ENCODE data around the gene MIPEP. TPM values are rescaled to one million over a fixed set of nuclear protein-coding genes. Genes with fewer than 3 reads are reported as not detected.

The MIPEP gene
- total and polyA plus RNA-seq, 2 experiments from 2014 or later, result 12.6 to 19.6 TPM

GRCh38 chr13:23778002-23778652, 111.1 kb downstream of the MIPEP start:
- Histone ChIP-seq H3K4me3 (no peak overlapping the region), H3K9ac (no peak overlapping the region), H3K27me3 (replicated peaks; ENCODE audit: insufficient read depth) (no peaks in the 10 kb centered on the region), H3K9me2 (ENCODE audit: insufficient read depth) (0 out of 2 replicates have a peak, but pooled peaks cover 4% of the 10 kb centered on the region), H3K4me1 (ENCODE audit: insufficient read depth) (0 out of 2 replicates have a peak, but pooled peaks cover under 1% of the 10 kb centered on the region), H2AFZ (no peak overlapping the region), H4K20me1 (ENCODE audit: insufficient read depth) (no peaks in the 10 kb centered on the region), H3K79me2 (ENCODE audit: insufficient read depth) (no peaks in the 10 kb centered on the region), H3K27ac (no peak overlapping the region), H3K4me2 (ENCODE audit: unreplicated experiment) (no peak overlapping the region), H3F3A (ENCODE audit: insufficient read depth) (peaks cover 5% of the 10 kb centered on the region; the same call in 1 of the 2 replicates), H3K9me3 (ENCODE audit: low read depth) (no peaks in the 10 kb centered on the region), H3K36me3 (ENCODE audit: low read depth) (no peaks in the 10 kb centered on the region)
- TF ChIP-seq EZH2phosphoT487 (IDR thresholded peaks at IDR 0.05; ENCODE audit: insufficient read depth, low read depth) (no peak), EZH2 (IDR thresholded peaks at IDR 0.05; ENCODE audit: insufficient read depth, poor library complexity, severe bottlenecking) (no peak)
- 93 to 97% methylated on average over 2 of the region's 2 CpGs for WGBS, 2 experiments (ENCODE audit: low coverage in 1 of 2, low lambda C conversion rate in 2 of 2, missing lambda C conversion rate in 2 of 2)
- in situ Hi-C loops (cut with MboI), result no loop called here
- DNase-seq, result no peak

- no peak for DNase-seq
- no peak for TF ChIP-seq EZH2 (IDR thresholded peaks at IDR 0.05; ENCODE audit: insufficient read depth, poor library complexity, severe bottlenecking)
- TF ChIP-seq EZH2phosphoT487 (IDR thresholded peaks at IDR 0.05; ENCODE audit: insufficient read depth, low read depth), result no peak
- no peaks in the 10 kb centered on the region for H4K20me1 ChIP-seq (ENCODE audit: insufficient read depth)
- H3K9me3 ChIP-seq (ENCODE audit: low read depth), result no peaks in the 10 kb centered on the region
- WGBS, 2 experiments (ENCODE audit: low coverage in 1 of 2, low lambda C conversion rate in 2 of 2, missing lambda C conversion rate in 2 of 2), result 87 to 88% methylated on average over 1 of the region's 1 CpG
- in situ Hi-C loops (cut with MboI), result no loop called here
- H3K9ac ChIP-seq, result no peak overlapping the region
- H3K4me3 ChIP-seq, result no peak overlapping the region
- no peak overlapping the region for H3K27ac ChIP-seq
- 0 out of 2 replicates have a peak, but pooled peaks cover 4% of the 10 kb centered on the region for H3K9me2 ChIP-seq (ENCODE audit: insufficient read depth)
- H3K79me2 ChIP-seq (ENCODE audit: insufficient read depth), result no peaks in the 10 kb centered on the region
- H3K36me3 ChIP-seq (ENCODE audit: low read depth), result no peaks in the 10 kb centered on the region
- no peak overlapping the region for H2AFZ ChIP-seq
- no peaks in the 10 kb centered on the region for H3K27me3 ChIP-seq (replicated peaks; ENCODE audit: insufficient read depth)
- no peak overlapping the region for H3K4me2 ChIP-seq (ENCODE audit: unreplicated experiment)
- H3F3A ChIP-seq (ENCODE audit: insufficient read depth), result peaks cover 11% of the 10 kb centered on the region; the same call in 1 of the 2 replicates
- peaks cover 6% of the 10 kb centered on the region for H3K4me1 ChIP-seq (ENCODE audit: insufficient read depth)
Observed at GRCh38 chr13:23777575-23777870, 111.7 kb downstream of the MIPEP start.

GRCh38 chr13:23776698-23777574, 112.3 kb downstream of the MIPEP start:
- Histone ChIP-seq H3K27ac (no peak overlapping the region), H3K27me3 (replicated peaks; ENCODE audit: insufficient read depth) (no peaks in the 10 kb centered on the region), H3K4me2 (ENCODE audit: unreplicated experiment) (no peak overlapping the region), H3K4me1 (ENCODE audit: insufficient read depth) (peaks cover 12% of the 10 kb centered on the region), H3F3A (ENCODE audit: insufficient read depth) (peaks cover 14% of the 10 kb centered on the region; the same call in 1 of the 2 replicates), H3K79me2 (ENCODE audit: insufficient read depth) (no peaks in the 10 kb centered on the region), H2AFZ (no peak overlapping the region), H3K36me3 (ENCODE audit: low read depth) (no peaks in the 10 kb centered on the region), H3K9ac (no peak overlapping the region), H3K9me3 (ENCODE audit: low read depth) (no peaks in the 10 kb centered on the region), H3K4me3 (no peak overlapping the region), H4K20me1 (ENCODE audit: insufficient read depth) (no peaks in the 10 kb centered on the region), H3K9me2 (ENCODE audit: insufficient read depth) (0 out of 2 replicates have a peak, but pooled peaks cover 4% of the 10 kb centered on the region)
- in situ Hi-C loops (cut with MboI), result no loop called here
- WGBS, 2 experiments (ENCODE audit: low coverage in 1 of 2, low lambda C conversion rate in 2 of 2, missing lambda C conversion rate in 2 of 2), result 92 to 98% methylated on average over 3 of the region's 3 CpGs
- no peak for DNase-seq
- TF ChIP-seq EZH2 (IDR thresholded peaks at IDR 0.05; ENCODE audit: insufficient read depth, poor library complexity, severe bottlenecking) (no peak), EZH2phosphoT487 (IDR thresholded peaks at IDR 0.05; ENCODE audit: insufficient read depth, low read depth) (no peak)

GRCh38 chr13:23772717-23773116, 116.5 kb downstream of the MIPEP start:
- Histone ChIP-seq H3K79me2 (ENCODE audit: insufficient read depth) (no peaks in the 10 kb centered on the region), H3K27ac (no peak overlapping the region), H4K20me1 (ENCODE audit: insufficient read depth) (no peaks in the 10 kb centered on the region), H3K27me3 (replicated peaks; ENCODE audit: insufficient read depth) (no peaks in the 10 kb centered on the region), H3K9me2 (ENCODE audit: insufficient read depth) (0 out of 2 replicates have a peak, but pooled peaks cover 4% of the 10 kb centered on the region), H3K36me3 (ENCODE audit: low read depth) (no peaks in the 10 kb centered on the region), H3K4me1 (ENCODE audit: insufficient read depth) (peaks cover 20% of the 10 kb centered on the region), H3K9ac (no peak overlapping the region), H2AFZ (peak overlapping the region; percentile 16; the same call in 1 of the 2 replicates), H3K4me2 (ENCODE audit: unreplicated experiment) (no peak overlapping the region), H3K4me3 (no peak overlapping the region), H3F3A (ENCODE audit: insufficient read depth) (0 out of 2 replicates have a peak, but pooled peaks cover 16% of the 10 kb centered on the region), H3K9me3 (ENCODE audit: low read depth) (no peaks in the 10 kb centered on the region)
- no peak for TF ChIP-seq EZH2phosphoT487 (IDR thresholded peaks at IDR 0.05; ENCODE audit: insufficient read depth, low read depth)
- TF ChIP-seq EZH2 (IDR thresholded peaks at IDR 0.05; ENCODE audit: insufficient read depth, poor library complexity, severe bottlenecking), result no peak
- in situ Hi-C loops (cut with MboI), result no loop called here
- DNase-seq, result no peak
- WGBS, 2 experiments (ENCODE audit: low coverage in 1 of 2, low lambda C conversion rate in 2 of 2, missing lambda C conversion rate in 2 of 2), result 47 to 49% methylated on average over 2 of the region's 2 CpGs

Measured in GM23248 (cell line).